Measurements from ENCODE around the gene TMEM240.
"Not testable (repeated sequence)": the region's sequence is repeated elsewhere in the genome, so short reads cannot be mapped to it uniquely, and the experiment has no call there.

DNA sequence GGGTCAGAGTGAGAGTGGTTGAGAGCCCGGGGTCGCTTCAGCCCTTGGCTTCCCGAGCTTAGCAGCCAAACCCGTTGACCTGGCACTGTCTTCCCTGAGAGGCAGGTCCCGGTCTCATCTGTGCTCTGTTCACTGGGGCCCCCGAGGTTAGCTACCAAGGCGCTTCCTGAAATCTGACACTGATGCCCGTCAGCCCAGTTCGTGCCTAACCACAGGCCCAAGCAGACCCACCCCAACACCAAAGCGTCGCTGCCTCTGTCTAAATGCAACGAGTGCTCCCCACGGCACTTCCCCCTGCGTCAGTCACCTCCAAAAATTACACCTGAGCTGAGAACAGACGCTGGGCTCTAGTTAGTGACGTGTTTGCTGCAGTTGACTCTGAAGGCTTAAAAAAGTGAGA lies 26.0 kb downstream of the TMEM240 start:
- TF ChIP-seq CTCF, POLR2A (IDR thresholded peaks at IDR 0.05): not testable (repeated sequence)
